Ovary (tissue), 9 donors: ENCODE data around the gene TBX19. TPM values are rescaled to one million over a fixed set of nuclear protein-coding genes. Genes with fewer than 3 reads are reported as not detected.

Experiments
- DNase-seq, 5 donors: peaks; one replicate each; pipeline ENCODE4 v3.0.0-alpha.2; 2019 to 2020
- H3K27ac ChIP-seq, 2 donors: fragments of 200-600 bp; one replicate each; pipeline versions ENCODE4 v1.5.1 to v1.8.0; 2019 to 2022
- H3K27me3 ChIP-seq: fragments of 200-600 bp; one replicate; pipeline ENCODE4 v1.8.0; 2022
- H3K36me3 ChIP-seq: fragments of 200-600 bp; sonication (generic); one replicate; pipeline ENCODE4 v1.5.1; 2019
- H3K4me1 ChIP-seq: one replicate; pipeline ENCODE4 v1.8.1; 2013; ENCODE audit warnings: mild to moderate bottlenecking, moderate library complexity; ENCODE audit not compliant: insufficient read depth
- H3K4me3 ChIP-seq: fragments of 200-600 bp; sonication (generic); one replicate; pipeline ENCODE4 v1.5.1; 2017
- H3K9me3 ChIP-seq, 2 donors: fragments of 200-600 bp in 1 of 2; sonication (generic) in 1 of 2; one replicate each; pipeline versions ENCODE4 v1.5.1 to v1.8.1; 2013 to 2019; ENCODE audit warnings: mild to moderate bottlenecking in 1 of 2, moderate library complexity in 1 of 2
- CTCF ChIP-seq, 3 donors: fragments of 450-650 bp in 2 of 3; fragments of 200-600 bp in 1 of 3; IDR thresholded peaks; one replicate each; pipeline versions ENCODE4 v1.5.1 to v1.8.0; 2016 to 2022; ENCODE audit warnings: antibody characterized with exemption in 3 of 3, mild to moderate bottlenecking in 1 of 3
- EP300 ChIP-seq: sonication (generic); formaldehyde crosslinking; IDR thresholded peaks from one replicate; pipeline ENCODE4 v1.6.1; 2017; ENCODE audit warnings: antibody characterized with exemption
- POLR2A ChIP-seq: fragments of 450-650 bp; IDR thresholded peaks from one replicate; pipeline ENCODE4 v1.6.1; 2017; ENCODE audit warnings: antibody characterized with exemption, mild to moderate bottlenecking, moderate library complexity
- WGBS, 3 donors: extraction: QIAGEN DNeasy Blood & Tissue Kit in 1 of 3; methylation state at CpG; one replicate each; pipeline versions ENCODE4 v1.1.5 to v1.1.7; 2013 to 2017; 5-methylcytosine and 5-hydroxymethylcytosine counted together
- intact Hi-C, 4 donors: fragments of 100-400 bp; cut with DNase I; formaldehyde crosslinking; loops; one replicate each; pipeline versions ENCODE4 v1.11.0 to v1.15.1; 2022 to 2023
- polyA plus RNA-seq, 2 donors: library from polyadenylated mRNA; stranded (reverse); fragments of 200-250 nt in 1 of 2; fragments of 350-450 nt in 1 of 2; fragmentation: Illumina TruSeq in 1 of 2; extraction: RNeasy Lipid Tissue Mini Kit (QIAGEN cat#74804) in 1 of 2; gene quantifications; one replicate each; pipeline ENCODE4 v1.2.3, GENCODE V29; 2013 to 2014
- total RNA-seq, 7 donors: library from RNA; depleted of rRNA in 2 of 7; stranded (reverse); fragments of >200 nt in 2 of 7; fragmentation: NEBNext Ultra II Directional in 3 of 7; extraction: Animal tissue kit (Norgen Biotek cat#: 25700) in 3 of 7; gene quantifications; one replicate each; pipeline versions ENCODE4 v1.1.0 to v1.2.4, GENCODE V29; 2016 to 2023
- donor health status: DM: no; HTN: no; CAD: no; lungs with moderate emphysema.
- donor health status: DM: no; HTN: no; CAD: no.
- donor health status: Bipolar disorder and iron deficiency.
- donor health status: DM: yes; HTN: yes; CAD: no.
- donor health status: DM: no; HTN: no; CAD: no.
- donor health status: DM: yes; HTN: yes; CAD: no.

The TBX19 gene
- total and polyA plus RNA-seq, 9 donors, result 0.92 to 4.1 (median 3.7) TPM

- H3K36me3 ChIP-seq, result no peaks in the 10 kb centered on the region
- H3K27me3 ChIP-seq, result no peaks in the 10 kb centered on the region
- DNase-seq, result no peak
- H3K9me3 ChIP-seq, result no peaks in the 10 kb centered on the region
- 86 to 91% (median 88%) methylated on average over 7 of the region's 7 CpGs for WGBS, 3 donors
- H3K27ac ChIP-seq, result no peak overlapping the region
- TF ChIP-seq CTCF (IDR thresholded peaks at IDR 0.05), result no peak
- no peak for TF ChIP-seq POLR2A
- no peak for TF ChIP-seq EP300
- peaks cover 4% of the 10 kb centered on the region for H3K4me1 ChIP-seq
- intact Hi-C loops, result no loop called here
- no peak overlapping the region for H3K4me3 ChIP-seq
Measured at GRCh38 chr1:168297019-168297730, 16.5 kb downstream of the TBX19 start.

DNA sequence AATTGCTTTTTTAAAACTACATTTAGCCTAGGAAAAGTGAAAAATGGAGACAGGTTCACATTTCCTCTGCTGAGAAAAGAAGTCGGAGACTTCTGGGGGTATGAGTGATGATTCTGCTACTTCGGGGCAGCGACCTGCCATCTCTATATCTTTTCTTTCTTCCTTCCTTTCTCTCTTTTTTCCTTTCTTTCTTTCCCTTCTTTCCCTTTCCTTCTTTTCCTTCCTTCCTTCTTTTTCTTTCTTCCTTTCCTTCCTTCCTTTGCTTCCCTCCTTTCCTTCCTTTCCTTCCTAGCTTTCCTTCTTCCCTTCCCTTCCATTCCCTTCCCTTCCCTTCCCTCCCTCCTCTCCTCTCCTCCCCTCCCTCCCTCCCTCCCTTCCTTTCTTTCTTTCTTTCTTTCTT is 17.8 kb downstream of the TBX19 start:
- DNase-seq, result no peak
- H3K36me3 ChIP-seq, result no peaks in the 10 kb centered on the region
- 91 to 97% (median 96%) methylated on average over 3 of the region's 3 CpGs for WGBS, 3 donors
- H3K27ac ChIP-seq, result no peak overlapping the region
- intact Hi-C loops, result no loop called here
- H3K27me3 ChIP-seq, result no peaks in the 10 kb centered on the region
- H3K4me1 ChIP-seq, result no peaks in the 10 kb centered on the region
- TF ChIP-seq CTCF (IDR thresholded peaks at IDR 0.05), result no peak
- TF ChIP-seq EP300, result no peak
- no peak for TF ChIP-seq POLR2A
- no peaks in the 10 kb centered on the region for H3K9me3 ChIP-seq
- no peak overlapping the region for H3K4me3 ChIP-seq

DNA sequence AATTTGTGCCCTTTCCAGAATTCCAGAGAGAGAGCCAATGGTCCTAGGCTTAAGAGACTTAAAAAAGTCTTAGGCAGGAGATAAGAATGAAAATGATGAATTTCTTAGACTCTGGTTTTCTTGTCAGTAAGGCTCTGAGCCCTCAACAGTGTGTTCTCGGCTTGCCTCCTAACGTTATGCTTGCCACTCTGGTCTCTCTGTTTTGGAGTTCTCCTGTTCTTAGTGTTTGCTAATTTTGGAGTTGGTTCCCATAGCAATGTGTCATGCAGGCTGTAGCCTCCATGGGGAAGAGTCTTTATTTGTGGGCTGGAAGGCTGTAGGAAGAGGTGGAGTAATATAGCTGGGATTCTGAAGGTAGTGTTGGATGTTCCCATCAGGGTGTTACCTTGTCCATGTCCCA is 19.9 kb downstream of the TBX19 start:
- no peak for TF ChIP-seq POLR2A
- no peak for TF ChIP-seq EP300
- TF ChIP-seq CTCF (IDR thresholded peaks at IDR 0.05), result no peak
- Histone ChIP-seq H3K27me3 (no peaks in the 10 kb centered on the region), H3K36me3 (no peaks in the 10 kb centered on the region)

GRCh38 chr1:168301664-168302320 is 21.1 kb downstream of the TBX19 start:
- Histone ChIP-seq H3K4me3 (no peak overlapping the region), H3K27ac (no peak overlapping the region), H3K9me3 (no peaks in the 10 kb centered on the region), H3K36me3 (no peaks in the 10 kb centered on the region), H3K4me1 (no peaks in the 10 kb centered on the region), H3K27me3 (no peaks in the 10 kb centered on the region)
- WGBS, 3 donors, result 34 to 43% (median 38%) methylated on average over 3 of the region's 3 CpGs
- intact Hi-C loops, result no loop called here
- TF ChIP-seq POLR2A (no peak), EP300 (no peak), CTCF (IDR thresholded peaks at IDR 0.05) (no peak)
- no peak for DNase-seq

More for the DNA sequence above, 19.9 kb downstream of the TBX19 start:
- intact Hi-C loops, result no loop called here
- H3K4me1 ChIP-seq, result no peaks in the 10 kb centered on the region
- no peaks in the 10 kb centered on the region for H3K9me3 ChIP-seq
- no peak overlapping the region for H3K27ac ChIP-seq
- WGBS, 3 donors, result 15 to 69% (median 67%) methylated on average over 2 of the region's 2 CpGs
- DNase-seq, result no peak
- H3K4me3 ChIP-seq, result no peak overlapping the region
